ENCODE results near the gene FNDC10. TPM values are rescaled to one million over a fixed set of nuclear protein-coding genes. Genes with fewer than 3 reads are reported as not detected.

FNDC10 gene
- total RNA-seq, 1 donor from 2014 or later = 7.4 TPM

GRCh38 chr1:1619917-1620361 lies 20.0 kb upstream of the FNDC10 start:
- Mint-ChIP-seq H3K36me3 (ENCODE audit: low read depth, unreplicated experiment) (peaks cover 4% of the 10 kb centered on the region), H3K9me3 (ENCODE audit: unreplicated experiment) (no peaks in the 10 kb centered on the region), H3K27ac (ENCODE audit: unreplicated experiment) (no peak overlapping the region), H3K4me3 (ENCODE audit: unreplicated experiment) (no peak overlapping the region), H3K27me3 (ENCODE audit: low read depth, unreplicated experiment) (no peaks in the 10 kb centered on the region), H3K4me1 (ENCODE audit: low read depth, unreplicated experiment) (peaks cover 15% of the 10 kb centered on the region)
- Histone ChIP-seq H3K27me3 (ENCODE audit: insufficient read depth, low read length) (no peaks in the 10 kb centered on the region), H3K4me3 (ENCODE audit: insufficient read depth, low read depth, low read length) (no peak overlapping the region), H3K79me2 (ENCODE audit: insufficient read depth, low read length) (peaks cover 29% of the 10 kb centered on the region), H3K9me3 (ENCODE audit: insufficient read depth, low read depth, low read length) (no peaks in the 10 kb centered on the region), H3K4me2 (ENCODE audit: low read length) (no peak overlapping the region), H3K4me1 (ENCODE audit: insufficient read depth, low read length) (peaks cover 18% of the 10 kb centered on the region), H3K9ac (ENCODE audit: low read length) (no peak overlapping the region), H2AFZ (ENCODE audit: low read depth, low read length) (no peak overlapping the region), H3K36me3 (ENCODE audit: insufficient read depth, low read length) (peaks cover 3% of the 10 kb centered on the region), H4K20me1 (ENCODE audit: insufficient read depth, low read length) (peaks cover 70% of the 10 kb centered on the region), H3K27ac (ENCODE audit: low read depth, low read length) (no peak overlapping the region)
- no peak for FAIRE-seq
- TF ChIP-seq EZH2 (IDR thresholded peaks at IDR 0.05; ENCODE audit: insufficient read depth, low read length) = no peak
- no peak for TF ChIP-seq CTCF (IDR thresholded peaks at IDR 0.05; ENCODE audit: insufficient read depth, low read depth, low read length)
- DNase-seq (ENCODE audit: low read depth) = no peak

DNA sequence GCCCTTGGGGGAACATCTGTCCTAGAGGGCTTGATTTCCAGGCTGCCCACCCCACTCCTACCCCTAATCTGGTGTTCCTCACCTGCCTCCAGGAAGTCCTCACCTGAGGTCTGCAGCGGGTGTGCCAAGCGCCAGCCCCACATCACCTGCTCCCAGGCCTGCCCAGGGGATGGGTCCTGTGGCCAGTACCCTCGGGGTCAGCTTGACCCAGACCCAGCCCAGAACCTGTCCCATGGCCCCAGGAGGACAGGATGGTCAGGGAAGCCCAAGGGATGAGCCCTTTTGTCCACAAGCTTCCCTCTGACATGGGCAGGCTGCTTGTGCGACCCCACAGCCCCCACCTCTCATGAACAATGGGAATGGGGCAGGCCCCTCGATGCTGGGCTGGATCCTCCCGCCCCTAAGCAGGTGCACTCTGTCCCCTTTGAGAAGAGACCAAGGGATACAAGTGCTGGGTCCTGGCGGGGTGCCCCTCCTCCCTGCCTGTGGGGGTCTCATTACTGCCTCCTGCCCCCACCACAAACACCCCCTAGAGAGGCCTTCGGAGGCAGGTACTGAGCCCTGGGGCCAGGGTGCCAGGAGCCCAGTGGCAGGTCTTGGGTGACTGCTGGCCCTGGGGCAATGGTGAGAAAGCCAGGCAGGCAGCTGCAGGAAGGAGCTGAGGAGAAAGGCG lies 18.6 kb upstream of the FNDC10 start:
- FAIRE-seq (no peak), DNase-seq (ENCODE audit: low read depth) (no peak)
- peaks cover 4% of the 10 kb centered on the region for H3K36me3 Mint-ChIP-seq (ENCODE audit: low read depth, unreplicated experiment)
- no peaks in the 10 kb centered on the region for H3K9me3 Mint-ChIP-seq (ENCODE audit: unreplicated experiment)
- TF ChIP-seq EZH2 (IDR thresholded peaks at IDR 0.05; ENCODE audit: insufficient read depth, low read length) (no peak), CTCF (IDR thresholded peaks at IDR 0.05; ENCODE audit: insufficient read depth, low read depth, low read length) (no peak)
- no peak overlapping the region for H3K27ac Mint-ChIP-seq (ENCODE audit: unreplicated experiment)
- no peak overlapping the region for H3K4me3 Mint-ChIP-seq (ENCODE audit: unreplicated experiment)
- no peaks in the 10 kb centered on the region for H3K27me3 Mint-ChIP-seq (ENCODE audit: low read depth, unreplicated experiment)
- Histone ChIP-seq H3K79me2 (ENCODE audit: insufficient read depth, low read length) (peaks cover 41% of the 10 kb centered on the region), H3K36me3 (ENCODE audit: insufficient read depth, low read length) (peaks cover 3% of the 10 kb centered on the region), H3K4me3 (ENCODE audit: insufficient read depth, low read depth, low read length) (no peak overlapping the region), H4K20me1 (ENCODE audit: insufficient read depth, low read length) (peaks cover 78% of the 10 kb centered on the region), H3K9me3 (ENCODE audit: insufficient read depth, low read depth, low read length) (no peaks in the 10 kb centered on the region), H3K9ac (ENCODE audit: low read length) (no peak overlapping the region), H3K4me2 (ENCODE audit: low read length) (no peak overlapping the region), H2AFZ (ENCODE audit: low read depth, low read length) (no peak overlapping the region), H3K4me1 (ENCODE audit: insufficient read depth, low read length) (peaks cover 32% of the 10 kb centered on the region), H3K27ac (ENCODE audit: low read depth, low read length) (no peak overlapping the region), H3K27me3 (ENCODE audit: insufficient read depth, low read length) (no peaks in the 10 kb centered on the region)
- peaks cover 18% of the 10 kb centered on the region for H3K4me1 Mint-ChIP-seq (ENCODE audit: low read depth, unreplicated experiment)

DNA sequence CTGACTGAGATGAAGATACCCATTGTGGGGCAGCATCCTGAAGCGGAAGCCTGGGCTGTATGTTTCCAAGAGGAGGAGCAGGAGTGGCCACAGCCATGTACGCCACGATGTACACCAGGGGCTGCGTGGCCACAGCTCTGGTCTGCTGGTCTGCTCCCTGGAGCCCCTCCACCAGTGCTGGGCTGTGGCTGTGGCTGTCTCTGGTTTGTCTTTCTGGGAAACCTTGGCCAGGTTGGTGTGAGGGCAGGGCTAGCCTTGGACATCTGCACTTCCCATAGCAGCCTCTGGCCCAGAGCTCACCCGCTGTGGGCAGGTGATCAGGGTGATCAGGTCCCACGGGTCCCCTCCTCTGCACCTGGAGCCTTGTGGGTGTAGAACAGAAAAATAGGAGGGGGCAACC lies 18.0 kb upstream of the FNDC10 start:
- no peaks in the 10 kb centered on the region for H3K27me3 ChIP-seq (ENCODE audit: insufficient read depth, low read length)
- H3K4me1 ChIP-seq (ENCODE audit: insufficient read depth, low read length) = peaks cover 33% of the 10 kb centered on the region
- peaks cover 3% of the 10 kb centered on the region for H3K36me3 ChIP-seq (ENCODE audit: insufficient read depth, low read length)
- no peak overlapping the region for H2AFZ ChIP-seq (ENCODE audit: low read depth, low read length)
- Mint-ChIP-seq H3K4me1 (ENCODE audit: low read depth, unreplicated experiment) (peaks cover 18% of the 10 kb centered on the region), H3K9me3 (ENCODE audit: unreplicated experiment) (no peaks in the 10 kb centered on the region), H3K4me3 (ENCODE audit: unreplicated experiment) (peak overlapping the region; percentile 92), H3K27ac (ENCODE audit: unreplicated experiment) (no peak overlapping the region), H3K36me3 (ENCODE audit: low read depth, unreplicated experiment) (peaks cover 4% of the 10 kb centered on the region), H3K27me3 (ENCODE audit: low read depth, unreplicated experiment) (no peaks in the 10 kb centered on the region)
- no peak for FAIRE-seq
- peaks cover 80% of the 10 kb centered on the region for H4K20me1 ChIP-seq (ENCODE audit: insufficient read depth, low read length)
- no peak for DNase-seq (ENCODE audit: low read depth)
- H3K79me2 ChIP-seq (ENCODE audit: insufficient read depth, low read length) = peaks cover 45% of the 10 kb centered on the region
- no peak for TF ChIP-seq CTCF (IDR thresholded peaks at IDR 0.05; ENCODE audit: insufficient read depth, low read depth, low read length)
- no peak for TF ChIP-seq EZH2 (IDR thresholded peaks at IDR 0.05; ENCODE audit: insufficient read depth, low read length)
- no peak overlapping the region for H3K27ac ChIP-seq (ENCODE audit: low read depth, low read length)
- no peak overlapping the region for H3K9ac ChIP-seq (ENCODE audit: low read length)
- H3K9me3 ChIP-seq (ENCODE audit: insufficient read depth, low read depth, low read length) = no peaks in the 10 kb centered on the region
- H3K4me2 ChIP-seq (ENCODE audit: low read length) = no peak overlapping the region
- no peak overlapping the region for H3K4me3 ChIP-seq (ENCODE audit: insufficient read depth, low read depth, low read length)
